Measurements from ENCODE around the gene EPS8L2.
"Not testable (repeated sequence)": the region's sequence is repeated elsewhere in the genome, so short reads cannot be mapped to it uniquely, and the experiment has no call there.

EPS8L2 gene

DNA sequence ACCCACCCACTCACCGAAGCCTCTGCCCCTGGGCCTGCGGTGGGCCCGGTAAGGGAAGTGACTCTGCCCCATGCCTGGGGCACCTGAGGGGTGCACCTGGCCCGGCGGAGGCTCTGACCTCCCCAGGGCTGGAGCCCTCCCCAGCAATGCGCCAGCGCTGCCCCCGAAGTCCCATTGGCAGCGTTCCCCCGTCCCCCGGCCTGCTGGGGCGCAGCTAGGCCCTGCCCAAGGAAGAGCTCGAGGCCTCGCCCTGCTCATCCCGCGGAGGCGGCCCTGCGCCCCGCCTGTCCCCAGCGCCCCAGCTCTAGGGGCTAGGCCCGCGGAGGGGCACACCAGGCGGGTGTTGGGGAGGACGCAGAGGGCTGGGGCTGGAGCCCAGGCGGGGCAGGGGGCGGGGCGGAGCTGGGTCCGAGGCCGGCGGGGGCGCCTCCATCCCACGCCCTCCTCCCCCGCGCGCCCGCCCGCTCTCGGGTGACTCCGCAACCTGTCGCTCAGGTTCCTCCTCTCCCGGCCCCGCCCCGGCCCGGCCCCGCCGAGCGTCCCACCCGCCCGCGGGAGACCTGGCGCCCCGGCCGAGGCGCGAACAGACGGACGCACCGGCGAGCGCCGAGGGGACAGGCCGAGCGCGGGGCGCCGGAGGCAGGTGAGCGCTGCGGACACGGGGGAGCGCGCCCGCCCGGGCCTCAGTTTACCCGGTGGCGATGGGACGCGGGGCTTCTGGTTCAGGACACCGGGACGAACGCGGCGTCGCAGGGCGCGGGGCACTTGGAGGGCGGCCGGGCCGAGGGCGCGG lies at the start of gene EPS8L2:
TSS of gene EPS8L2 (plus strand) at position 586 of the 793 bp plus-strand sequence. CDS start 3,177 bp downstream, outside the sequence.
- no peak for DNase-seq

DNA sequence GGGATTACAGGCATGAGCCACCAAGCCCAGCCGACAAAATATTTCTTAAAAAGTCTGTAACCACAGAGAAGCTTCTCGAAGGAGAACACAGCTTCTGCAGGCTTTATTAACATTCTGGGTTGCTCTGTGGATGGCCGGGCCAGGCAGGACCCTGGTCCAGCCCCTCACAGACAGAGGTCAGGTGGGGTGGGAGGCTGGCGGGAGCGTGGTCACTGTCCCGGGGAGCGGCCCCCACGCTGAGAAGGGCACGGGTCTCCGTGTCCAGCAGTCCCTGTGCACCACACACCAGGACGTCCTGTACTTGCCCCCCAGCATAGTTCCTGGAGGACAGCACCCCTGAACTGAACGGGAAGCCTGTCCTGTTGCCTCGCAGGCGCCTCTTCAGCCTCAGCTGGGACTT lies 49.6 kb upstream of the EPS8L2 start:
- no peak for DNase-seq

DNA sequence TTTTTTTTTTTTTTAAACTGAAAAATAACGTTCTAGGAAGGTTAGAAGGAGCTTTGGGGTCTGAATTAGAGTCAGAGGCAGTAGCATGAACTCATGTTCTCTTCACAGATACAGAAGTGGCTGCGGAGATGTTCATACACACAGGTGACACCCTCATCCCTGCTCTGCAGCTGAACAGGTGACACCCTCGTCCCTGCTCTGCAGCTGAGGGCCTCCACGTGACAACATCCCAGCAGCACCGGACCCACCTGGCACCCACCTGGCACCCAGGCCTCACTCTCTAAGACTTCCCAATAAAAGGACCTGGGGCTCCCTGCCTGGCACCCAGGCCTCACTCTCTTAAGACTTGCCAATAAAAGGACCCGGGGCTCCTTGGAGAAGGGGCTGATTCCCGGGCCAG lies 49.2 kb upstream of the EPS8L2 start:
- DNase-seq, result no peak

DNA sequence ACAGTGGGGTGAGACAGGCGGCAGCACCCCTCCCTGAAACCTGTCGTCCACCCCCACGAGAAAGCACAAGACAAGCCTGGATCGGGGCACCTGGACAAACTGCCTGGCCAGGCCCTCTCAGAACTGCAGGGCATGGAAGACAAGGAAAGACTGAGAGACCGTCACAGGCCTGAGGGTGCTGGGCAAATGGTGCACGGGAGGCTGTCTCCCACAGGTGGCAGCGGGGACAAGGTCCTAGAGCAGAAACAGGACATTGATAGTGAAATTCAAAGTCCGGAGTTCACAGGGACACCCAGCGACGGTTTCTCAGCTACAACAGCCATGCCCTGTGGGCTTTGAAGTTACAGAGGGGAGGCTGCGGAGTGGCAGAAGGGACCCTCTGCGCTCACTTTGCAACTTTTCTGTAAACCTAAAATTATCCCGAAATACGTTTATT lies 48.3 kb upstream of the EPS8L2 start:
- DNase-seq, result no peak

DNA sequence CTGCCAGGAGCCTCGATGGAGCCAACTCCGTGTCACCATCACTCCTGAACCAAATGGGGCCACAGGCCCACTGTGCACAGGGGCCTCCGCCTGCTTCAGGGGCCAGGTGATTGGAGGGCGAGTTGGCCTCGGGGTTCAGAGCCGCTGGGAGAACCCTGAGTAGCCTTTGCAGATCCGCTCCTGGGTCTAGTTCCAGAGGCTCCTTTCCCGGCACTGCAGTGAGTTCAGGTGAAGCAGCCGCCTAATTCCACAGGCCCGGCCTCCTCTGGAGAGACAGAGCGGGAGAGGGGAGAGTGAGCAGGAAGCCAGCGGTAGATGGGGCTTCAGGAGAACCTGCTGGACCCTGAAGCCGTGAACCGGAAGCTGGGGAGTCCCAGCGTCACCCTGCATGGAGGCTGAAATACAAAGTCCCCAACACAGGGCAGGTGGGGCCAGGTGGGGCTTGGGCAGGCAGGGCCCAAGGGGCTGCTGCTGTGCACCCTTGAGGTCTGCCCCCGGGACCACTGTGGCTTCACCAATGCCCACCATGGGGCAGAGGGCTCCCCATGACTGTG lies 46.4 kb upstream of the EPS8L2 start:
- no peak for DNase-seq

DNA sequence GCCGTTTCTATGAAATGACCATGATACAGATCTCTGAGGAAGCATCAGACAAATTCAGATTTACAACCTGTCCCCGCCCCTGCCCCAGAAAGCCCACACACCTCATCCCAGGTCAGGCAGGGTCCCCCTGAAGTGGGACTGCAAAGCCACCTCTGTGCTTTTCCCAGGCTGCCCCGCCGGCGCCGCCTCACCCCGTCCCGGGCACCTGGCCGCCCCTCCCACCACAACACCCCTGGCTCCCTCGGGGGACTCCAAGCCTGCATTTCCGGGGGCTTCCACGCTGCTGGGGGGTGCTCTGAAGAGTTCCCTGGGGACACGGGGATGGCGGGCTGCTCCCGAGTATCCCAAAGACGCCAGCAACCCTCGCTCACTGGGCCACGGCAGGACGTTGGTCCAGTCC lies 45.8 kb upstream of the EPS8L2 start:
- DNase-seq, result no peak

DNA sequence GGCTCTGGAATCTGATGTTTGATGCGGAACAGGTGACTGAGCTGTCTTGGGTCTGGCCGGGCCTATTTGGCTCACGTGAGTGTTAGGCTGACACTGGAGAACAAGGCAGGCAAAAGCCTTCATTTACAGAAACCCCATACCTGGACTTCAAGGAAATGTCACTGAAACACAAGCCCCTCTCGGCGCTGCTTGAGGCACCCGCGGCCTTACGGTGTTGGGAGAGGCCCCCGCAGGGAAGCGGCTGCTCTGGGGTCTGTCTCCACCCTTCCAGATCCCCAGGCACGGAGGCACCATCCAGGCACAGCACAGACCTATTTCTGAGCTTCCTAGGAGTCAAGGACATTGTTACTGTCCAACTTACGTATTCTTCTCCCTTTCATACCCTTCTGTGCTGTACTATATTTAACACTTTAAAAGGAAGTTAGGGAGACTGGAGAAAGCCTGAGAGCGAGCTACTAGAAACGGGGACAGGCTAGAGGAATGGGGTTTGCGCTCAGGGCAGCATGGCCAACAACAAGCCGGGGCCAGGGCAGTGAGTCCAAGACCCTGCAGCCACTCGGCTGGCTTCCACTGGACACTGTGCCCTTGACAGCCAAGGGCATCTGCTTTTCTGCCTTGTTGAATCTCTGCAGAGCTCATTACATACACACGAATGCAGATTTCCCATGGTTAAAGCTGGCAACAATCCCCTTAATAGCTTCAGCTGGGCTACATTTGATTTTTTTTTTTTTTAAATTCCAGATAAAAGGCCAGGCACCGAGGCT lies 45.2 kb upstream of the EPS8L2 start:
- DNase-seq, result no peak

DNA sequence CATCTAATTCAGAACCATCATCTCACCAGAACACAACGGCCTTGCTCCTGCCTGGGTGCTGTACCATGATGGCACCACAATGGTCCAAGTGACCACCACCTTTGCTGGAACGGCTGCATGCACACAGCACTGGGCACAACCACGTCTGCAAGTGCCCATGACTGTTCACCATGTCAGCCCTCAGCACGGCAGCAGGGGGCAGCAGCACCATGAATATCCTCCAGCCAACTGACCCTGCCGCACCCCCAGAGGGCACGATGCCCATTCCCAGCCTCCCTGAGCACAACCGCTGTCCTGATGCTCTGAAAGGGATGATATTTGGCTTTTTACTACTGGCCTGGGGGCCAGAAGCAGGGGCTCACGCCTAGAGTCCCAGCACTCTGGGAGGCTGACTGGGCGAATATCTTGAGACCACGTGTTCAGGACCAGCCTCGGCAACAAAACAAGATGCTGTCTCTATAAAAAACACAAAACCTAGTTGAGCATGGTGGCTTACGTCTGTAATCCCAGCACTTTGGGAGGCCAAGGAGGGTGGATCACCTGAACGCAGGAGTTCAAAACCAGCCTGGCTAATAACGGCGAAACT lies 43.2 kb upstream of the EPS8L2 start:
- peak; percentile 49 for DNase-seq

DNA sequence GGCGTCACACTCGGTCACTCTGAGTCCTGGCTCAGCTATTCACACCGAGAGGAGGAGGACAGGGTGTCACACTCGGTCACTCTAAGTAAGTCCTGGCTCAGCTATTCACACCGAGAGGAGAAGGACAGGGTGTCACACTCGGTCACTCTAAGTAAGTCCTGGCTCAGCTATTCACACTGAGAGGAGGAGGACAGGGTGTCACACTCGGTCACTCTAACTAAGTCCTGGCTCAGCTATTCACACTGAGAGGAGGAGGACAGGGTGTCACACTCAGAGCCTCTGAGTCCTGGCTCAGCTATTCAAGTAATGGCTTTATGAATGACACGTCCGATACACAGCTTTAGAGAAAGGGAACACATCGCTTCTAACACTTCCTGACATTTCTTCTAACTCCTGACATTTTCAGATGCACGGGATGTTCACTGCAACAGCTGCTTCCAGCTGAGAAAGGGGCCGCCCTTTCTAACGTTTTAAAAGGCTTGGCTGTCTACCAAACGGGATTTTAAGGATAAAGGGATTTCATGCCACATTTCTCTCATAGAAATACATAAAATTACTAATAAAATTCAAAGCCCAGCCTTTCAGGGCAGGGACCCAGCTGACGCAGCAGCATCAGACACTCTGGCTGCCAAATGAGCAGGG lies 40.8 kb upstream of the EPS8L2 start:
- DNase-seq, result no peak

DNA sequence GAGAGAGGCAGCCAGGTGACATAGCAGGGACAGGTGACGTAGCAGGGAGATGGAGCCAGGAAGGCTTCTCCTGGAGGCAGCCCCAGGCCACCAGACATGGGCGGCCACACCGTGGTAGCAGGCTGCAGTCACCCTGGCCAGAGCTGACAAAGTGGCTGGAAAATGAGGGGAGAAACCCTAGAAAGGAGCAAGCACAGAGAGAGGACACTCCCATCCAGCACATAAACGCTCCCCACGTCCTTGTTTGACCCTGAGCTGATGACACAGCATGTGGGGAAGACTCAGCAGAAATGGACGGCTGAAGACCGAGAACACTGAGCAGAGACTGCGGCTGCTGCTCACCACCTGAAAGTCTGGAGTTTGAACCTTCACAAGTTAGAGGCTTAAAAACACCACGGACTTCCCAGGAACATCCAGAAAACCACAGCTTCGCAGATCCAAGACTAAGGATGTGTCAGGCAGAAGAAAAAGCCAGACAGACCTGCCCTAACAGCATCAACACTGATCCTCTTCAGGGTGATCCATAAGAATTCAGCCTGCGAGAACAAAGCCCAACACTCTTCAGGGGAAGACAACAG lies 40.2 kb upstream of the EPS8L2 start:
- DNase-seq, result no peak

DNA sequence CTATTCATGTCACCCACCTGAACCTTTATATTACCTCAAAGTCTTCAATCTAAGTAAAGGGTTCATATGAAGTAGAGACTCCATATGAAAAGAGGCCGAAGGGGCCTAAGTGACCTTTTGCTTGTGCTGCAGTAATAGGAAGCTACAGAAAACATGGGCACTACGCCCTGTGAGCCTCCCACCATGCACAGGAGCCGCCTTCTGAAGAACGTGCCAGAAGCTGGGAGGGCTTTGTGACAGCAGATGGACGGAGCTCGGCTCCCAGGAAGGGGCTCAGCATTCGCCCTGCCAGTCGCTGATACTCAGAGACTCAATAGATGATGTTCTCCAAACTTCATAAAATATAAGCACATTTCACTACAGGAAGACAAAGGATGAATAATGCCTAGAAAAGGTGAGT lies 32.2 kb upstream of the EPS8L2 start:
- DNase-seq, result no peak

DNA sequence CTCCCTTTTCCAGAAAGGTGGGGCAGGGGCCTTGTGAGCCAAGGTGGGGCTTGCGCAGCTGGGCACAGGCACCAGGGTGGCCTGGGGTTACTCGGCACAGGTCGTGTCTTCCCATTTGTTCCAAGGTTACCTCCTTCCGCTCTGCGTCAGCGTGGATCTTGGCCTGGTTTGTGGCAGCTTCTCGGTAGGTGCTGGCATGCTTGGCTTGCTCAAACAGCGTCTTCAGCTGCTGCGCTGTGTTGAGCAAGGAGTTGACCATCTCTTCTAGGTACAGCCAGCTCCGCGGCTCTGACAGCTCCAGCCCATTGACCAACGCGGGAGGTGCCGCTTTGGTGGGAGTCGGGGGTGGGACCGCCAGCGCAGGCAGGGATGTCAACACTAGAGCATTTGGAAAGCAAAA lies 31.6 kb upstream of the EPS8L2 start:
- DNase-seq, result no peak

DNA sequence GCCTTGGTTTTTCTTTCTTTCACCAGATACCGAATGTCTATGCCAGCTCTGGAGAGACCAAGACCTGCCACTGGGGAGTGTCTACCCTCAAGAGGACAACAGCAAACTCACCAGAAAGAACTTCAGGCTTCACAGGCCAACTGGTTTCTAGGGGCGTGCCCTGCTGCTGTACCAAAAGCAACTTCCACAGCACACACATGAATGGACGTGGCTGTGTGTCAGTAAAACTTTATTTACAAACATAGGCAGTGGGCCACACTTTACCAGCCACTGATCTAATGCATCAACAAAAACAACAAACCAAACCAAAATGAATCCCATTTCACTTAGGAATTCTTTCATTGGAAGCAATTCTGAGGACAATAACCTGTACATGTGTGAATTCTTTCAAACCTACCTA lies 27.7 kb upstream of the EPS8L2 start:
- DNase-seq, result no peak

DNA sequence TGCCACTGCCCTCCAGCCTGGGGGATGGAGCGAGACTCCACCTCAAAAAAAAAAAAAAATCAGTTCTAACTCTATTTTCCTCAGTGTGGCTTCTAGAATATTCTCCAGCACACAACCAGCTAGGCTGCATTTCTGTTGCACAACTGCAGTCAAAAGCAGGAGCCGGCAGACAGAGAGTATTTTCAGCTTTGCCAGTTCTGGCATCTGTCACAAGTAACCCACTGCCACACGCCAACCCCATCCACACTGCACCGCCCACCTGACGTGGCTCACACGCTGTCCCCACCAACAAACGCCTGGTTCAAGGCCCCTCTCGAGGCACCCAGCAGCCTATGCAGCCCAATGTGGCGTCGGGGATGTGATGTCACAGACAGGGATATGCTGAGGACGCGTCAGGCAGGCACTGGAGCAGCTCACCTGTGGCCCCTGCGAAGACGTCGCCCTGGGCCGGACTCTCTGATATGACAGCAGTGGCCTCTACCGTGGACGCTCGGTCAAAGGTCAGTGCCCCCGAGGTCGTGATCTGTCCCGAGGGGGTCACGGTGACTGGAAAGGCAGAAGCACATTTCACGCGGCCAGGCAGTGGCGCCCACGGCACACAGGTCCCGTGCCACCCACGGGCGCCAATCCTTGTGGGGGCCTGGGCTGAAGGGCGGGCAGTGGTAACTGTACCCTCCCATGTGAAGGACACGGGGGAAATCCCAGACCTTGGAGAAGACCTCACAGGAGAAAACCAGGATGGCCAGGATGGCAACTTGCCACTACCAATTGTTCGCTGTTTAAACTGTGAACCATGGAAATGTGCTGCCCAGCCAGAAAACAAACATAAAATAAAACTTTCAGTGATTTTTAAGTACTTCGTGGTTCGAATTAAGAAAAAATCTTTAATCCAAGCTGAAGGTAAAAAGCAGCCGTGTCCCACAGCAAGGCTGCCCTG lies 26.5 kb upstream of the EPS8L2 start:
- DNase-seq, result no peak

DNA sequence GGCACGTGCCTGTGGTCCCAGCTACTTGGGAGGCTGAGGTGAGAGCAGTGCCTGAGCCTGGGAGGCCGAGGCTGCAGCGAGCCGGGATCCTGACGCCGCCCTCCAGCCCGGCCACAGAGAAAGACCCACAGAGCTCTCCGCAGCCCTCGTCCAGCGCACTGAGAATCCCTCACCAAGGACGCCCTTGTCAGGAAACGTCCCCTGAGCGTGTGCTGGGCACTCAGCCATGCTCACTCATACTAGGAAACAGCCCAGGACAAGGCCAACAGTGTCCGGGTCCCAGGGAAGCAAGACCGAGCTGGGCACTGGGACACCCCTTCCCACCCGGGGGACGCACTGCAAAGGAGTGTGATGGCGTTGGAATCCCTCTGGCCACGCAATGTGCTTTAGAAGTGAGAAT lies 25.6 kb upstream of the EPS8L2 start:
- no peak for DNase-seq

DNA sequence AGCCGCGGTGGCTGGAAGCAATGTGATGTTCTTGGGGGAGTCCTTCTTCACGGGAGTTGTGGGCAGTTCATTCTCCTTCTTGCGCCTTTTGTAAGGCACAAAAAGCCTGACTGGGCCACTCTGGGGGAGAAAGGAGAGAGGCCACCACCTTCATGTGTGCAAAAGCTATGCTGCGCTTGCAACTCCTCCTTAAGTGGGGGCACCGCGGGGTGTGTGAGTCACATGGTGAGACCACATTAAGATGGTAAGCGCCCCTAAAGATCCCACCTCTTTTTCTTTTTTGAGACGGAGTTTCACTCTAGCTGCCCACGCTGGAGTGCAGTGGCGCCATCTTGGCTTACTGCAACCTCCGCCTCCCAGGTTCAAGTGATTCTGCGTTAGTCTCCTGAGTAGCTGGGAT lies 25.1 kb upstream of the EPS8L2 start:
- DNase-seq, result no peak

DNA sequence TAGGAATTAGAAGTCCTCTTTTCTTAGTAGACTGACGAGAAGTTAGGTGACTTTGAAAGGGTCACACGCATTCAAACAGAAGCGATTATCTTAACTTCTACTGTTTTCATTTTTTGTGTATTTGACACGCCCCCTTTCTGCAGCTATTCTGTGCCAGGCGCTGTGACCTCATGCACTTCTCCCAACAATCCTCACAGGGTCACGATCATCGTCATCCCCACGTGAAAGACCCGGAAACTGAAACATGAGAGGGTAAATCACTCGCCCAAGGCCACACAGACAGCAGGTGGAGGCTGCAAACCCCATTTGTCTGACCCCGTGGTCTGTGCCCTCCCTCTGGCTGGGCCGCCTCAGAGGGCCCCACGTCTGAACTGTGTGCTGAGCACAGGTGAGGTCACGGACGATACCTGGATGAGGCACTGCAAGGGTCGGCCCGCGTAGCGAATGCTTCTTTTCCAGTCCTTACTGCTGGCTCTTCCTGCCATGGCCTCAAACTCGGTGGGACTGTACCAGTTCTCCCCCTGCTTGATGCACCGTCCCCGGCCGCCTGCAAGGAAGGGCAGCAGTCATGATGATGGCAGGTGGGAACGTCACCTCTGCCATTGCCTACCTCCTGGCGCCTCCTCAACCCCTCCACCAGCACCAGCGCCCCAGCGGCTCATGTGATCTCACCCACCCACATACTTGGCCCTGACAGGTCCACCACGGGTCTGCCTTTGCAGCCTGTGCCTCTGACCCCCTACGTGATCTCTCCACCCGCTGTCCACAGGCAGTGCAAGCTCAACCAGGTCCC lies 19.4 kb upstream of the EPS8L2 start:
- DNase-seq, result no peak

DNA sequence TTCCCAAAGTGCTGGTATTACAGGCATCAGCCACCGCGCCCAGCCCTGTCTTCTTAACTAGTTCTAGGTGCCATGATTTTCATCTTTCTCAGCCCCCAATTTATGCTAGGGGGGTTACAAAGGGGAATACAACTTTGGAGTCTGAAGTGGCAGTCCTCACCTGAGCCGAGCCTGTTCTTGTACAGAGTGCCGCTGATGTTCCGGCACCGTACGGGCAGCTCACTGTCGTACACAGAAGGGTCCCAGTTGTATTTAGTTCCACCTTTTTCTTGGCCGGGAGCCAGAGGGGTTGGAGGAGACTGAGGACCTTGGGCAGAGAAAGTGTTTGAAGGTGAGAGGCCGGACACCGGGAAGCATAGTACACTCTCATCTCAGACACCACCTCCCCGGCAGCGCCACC lies 18.3 kb upstream of the EPS8L2 start:
- no peak for DNase-seq

DNA sequence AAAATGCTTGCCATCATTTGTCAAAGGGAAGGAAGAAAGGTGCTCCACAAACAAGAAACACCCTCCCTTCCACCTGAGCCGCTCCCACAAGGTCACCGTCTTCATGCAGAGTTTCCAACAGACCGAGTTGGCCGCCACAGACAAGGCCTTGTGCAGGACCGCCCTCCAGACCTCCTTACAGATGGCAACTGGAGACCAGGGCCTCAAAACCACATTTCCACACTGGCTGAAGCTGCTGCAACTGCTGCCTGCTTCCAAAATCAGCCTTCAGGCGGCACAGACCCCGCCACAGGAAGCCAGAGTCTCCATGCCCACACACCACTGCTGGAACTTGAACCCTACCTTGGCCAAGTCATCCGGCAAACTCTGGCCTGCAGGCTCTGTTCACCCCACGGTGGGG lies 17.4 kb upstream of the EPS8L2 start:
- DNase-seq, result no peak

DNA sequence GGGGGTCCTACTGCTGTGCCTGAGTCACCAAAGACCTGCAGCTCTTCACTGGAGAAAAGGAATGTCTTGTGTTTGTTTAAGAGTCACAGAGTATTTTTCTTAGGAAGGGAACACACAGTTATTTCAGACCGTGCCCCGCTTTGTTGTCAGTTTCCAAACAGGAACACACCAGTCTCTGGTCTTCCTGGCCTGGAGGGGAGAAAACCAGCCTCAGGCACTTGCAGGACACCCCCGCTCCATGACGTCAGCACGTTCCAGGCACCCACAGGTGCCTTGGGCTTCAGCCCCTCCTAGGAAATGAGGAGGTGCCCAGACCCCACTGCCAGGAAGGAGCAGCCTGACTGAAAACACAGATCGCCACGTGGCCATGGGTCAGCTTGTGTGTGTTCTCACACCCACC lies 16.4 kb upstream of the EPS8L2 start:
- DNase-seq, result no peak

DNA sequence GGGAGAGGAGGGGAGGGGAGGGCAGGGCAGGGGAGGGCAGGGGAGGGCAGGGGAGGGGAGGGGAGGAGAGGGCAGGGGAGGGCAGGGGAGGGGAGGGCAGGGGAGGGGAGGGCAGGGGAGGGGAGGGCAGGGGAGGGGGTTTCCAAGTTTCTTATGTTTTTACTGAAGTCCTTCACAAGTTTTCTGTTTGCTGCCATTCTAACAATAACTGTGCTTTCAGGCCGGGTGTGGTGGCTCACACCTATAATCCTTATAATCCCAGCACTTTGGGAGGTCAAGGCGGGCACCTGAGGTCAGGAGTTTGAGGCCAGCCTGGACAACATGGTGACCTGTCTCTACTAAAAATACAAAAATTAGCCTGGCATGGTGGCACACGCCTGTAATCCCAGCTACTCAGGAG lies 15.8 kb upstream of the EPS8L2 start:
- not testable (repeated sequence) for DNase-seq

All from CD4-positive, alpha-beta T cell treated with Interferon gamma for 1 hour (primary cell).